HFFc6 (cell line): Measurements from ENCODE around the gene DNAH3. TPM values are rescaled to one million over a fixed set of nuclear protein-coding genes. Genes with fewer than 3 reads are reported as not detected.

ENCODE experiments used
- DNase-seq: peaks from one replicate; pipeline ENCODE4 v3.0.0-alpha.2; 2018
- H3K27ac Mint-ChIP-seq: 2 replicates; pipeline ENCODE4 v1.8.0; 2020; ENCODE audit warnings: mild to moderate bottlenecking, mixed read lengths
- H3K27me3 Mint-ChIP-seq: 2 replicates; pipeline ENCODE4 v1.8.0; 2021; ENCODE audit warnings: mild to moderate bottlenecking, moderate library complexity, mixed read lengths; ENCODE audit not compliant: insufficient read depth
- H3K36me3 Mint-ChIP-seq: 2 replicates; pipeline ENCODE4 v1.8.0; 2021; ENCODE audit warnings: low read depth, mixed read lengths
- H3K4me1 Mint-ChIP-seq: 2 replicates; pipeline ENCODE4 v1.8.0; 2020; ENCODE audit warnings: low read depth, mixed read lengths
- H3K4me3 Mint-ChIP-seq: 2 replicates; pipeline ENCODE4 v1.8.0; 2020; ENCODE audit warnings: mild to moderate bottlenecking, moderate library complexity, mixed read lengths
- H3K9me3 Mint-ChIP-seq: 2 replicates; pipeline ENCODE4 v1.8.0; 2020; ENCODE audit warnings: mild to moderate bottlenecking, mixed read lengths
- CTCF ChIP-seq: fragments of 200-600 bp; sonication (generic); IDR thresholded peaks from 2 replicates; pipeline ENCODE4 v1.5.0; 2021; ENCODE audit warnings: antibody characterized with exemption, mild to moderate bottlenecking
- total RNA-seq, 6 experiments: library from RNA; stranded (reverse); fragmentation: NEBNext Ultra II Directional; extraction: Animal tissue kit (Norgen Biotek cat#: 25700); gene quantifications; 2 replicates in 1 of 6; 3 replicates in 5 of 6; pipeline ENCODE4 v1.2.3, GENCODE V29; 2021

DNAH3 gene
- total RNA-seq, 6 experiments from 2014 or later: not detected

DNA sequence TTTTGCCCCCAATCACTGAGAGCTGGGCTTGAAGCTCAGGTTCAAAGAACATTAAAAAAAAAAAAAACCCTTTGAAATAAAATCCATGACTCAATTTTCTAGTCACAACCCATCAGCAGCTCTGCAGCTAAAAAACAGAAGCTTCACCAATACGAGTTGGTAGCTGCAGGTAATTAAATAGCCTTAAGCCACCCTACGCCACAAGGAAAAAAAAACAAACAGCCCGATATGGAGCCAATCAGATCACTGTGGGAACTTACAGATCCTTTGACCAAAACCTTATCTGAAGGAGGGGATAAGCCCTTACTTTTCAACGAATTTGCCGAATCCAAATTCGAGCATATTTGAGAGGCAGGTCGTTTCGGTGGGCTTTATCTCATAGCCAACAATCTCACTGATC lies 69.3 kb downstream of the DNAH3 start:
- no peak for TF ChIP-seq CTCF
- Mint-ChIP-seq H3K27ac (no peak overlapping the region), H3K27me3 (no peaks in the 10 kb centered on the region; the same call in 1 of the 2 replicates), H3K9me3 (no peaks in the 10 kb centered on the region), H3K36me3 (no peaks in the 10 kb centered on the region), H3K4me3 (no peak overlapping the region), H3K4me1 (no peaks in the 10 kb centered on the region)
- DNase-seq: no peak

DNA sequence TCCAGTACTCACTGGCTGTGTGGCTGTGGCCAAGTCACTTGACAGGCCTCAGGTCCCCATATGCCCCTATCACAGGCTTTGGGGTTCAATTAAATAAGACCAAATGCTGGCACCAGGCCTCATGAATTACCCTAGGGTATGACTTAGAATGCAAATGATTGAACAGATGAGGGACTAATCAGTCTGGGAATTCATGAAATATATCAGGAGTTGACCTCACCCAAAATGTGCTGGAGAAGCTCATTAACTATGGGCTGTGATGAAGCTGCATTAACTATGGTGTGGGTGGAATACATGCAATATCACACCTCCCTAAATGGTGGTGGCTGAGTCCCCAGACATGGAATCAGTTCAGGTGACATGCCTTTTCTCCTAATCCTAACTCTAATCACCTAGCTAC lies 72.1 kb downstream of the DNAH3 start:
- no peak for DNase-seq
- TF ChIP-seq CTCF: no peak
- Mint-ChIP-seq H3K36me3 (no peaks in the 10 kb centered on the region; the same call in 1 of the 2 replicates), H3K27ac (no peak overlapping the region), H3K4me3 (no peak overlapping the region), H3K4me1 (no peaks in the 10 kb centered on the region), H3K9me3 (no peaks in the 10 kb centered on the region), H3K27me3 (peaks cover 9% of the 10 kb centered on the region)

DNA sequence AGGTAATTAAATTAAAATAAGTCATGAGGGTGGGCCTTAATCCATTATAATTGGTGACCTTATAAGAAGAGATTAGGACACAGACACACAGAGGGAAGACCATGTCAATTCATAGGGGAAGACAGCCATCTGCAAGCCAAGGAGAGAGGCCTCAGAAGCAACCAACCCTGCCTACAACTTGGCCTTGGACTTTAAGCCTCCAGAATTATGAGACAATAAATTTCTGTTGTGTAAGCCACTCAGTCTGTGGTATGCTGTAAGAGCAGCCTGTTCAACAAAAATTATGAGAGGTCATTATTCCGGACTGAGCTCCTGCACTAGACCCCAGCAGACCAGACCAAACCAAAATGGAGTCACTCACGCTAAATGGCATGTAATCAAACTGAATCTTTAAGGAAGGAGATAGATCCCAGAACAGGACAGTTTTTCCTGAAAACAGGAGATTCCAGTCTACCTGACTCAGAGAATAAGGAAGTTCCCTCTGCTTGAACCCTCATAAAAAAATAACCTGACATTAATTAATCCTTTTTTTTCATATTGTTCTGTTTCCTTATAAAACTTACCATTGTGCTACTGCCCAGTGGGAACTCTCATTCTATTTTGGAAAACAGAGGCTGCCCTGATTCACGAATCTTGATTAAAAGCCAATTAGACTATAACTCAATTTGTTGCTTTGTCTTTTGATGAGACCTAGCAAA lies 74.3 kb downstream of the DNAH3 start:
- Mint-ChIP-seq H3K4me1 (no peaks in the 10 kb centered on the region), H3K27me3 (peaks cover 14% of the 10 kb centered on the region)

DNA sequence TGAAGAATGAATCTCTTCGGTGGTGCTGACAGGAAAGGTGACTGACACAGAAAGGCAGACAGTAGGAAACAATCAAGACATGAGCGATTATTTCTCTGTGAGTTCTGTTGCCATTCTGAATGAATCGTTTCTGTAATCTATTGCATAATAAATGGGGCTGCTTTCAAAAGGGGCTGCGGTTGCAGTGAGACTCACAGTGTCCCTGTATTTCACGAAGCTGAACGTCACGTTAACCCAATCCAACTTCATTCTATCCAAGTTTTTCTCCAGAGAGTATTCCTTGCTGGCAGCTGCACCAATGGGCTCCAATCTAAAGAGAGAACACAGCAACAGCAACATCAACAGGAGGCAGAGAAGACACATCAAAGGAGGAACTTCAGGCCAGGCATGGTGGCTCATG lies 75.4 kb downstream of the DNAH3 start:
- no peak overlapping the region for H3K4me3 Mint-ChIP-seq
- H3K27ac Mint-ChIP-seq: no peak overlapping the region
- no peak for TF ChIP-seq CTCF
- H3K27me3 Mint-ChIP-seq: peaks cover 14% of the 10 kb centered on the region
- no peaks in the 10 kb centered on the region; the same call in 1 of the 2 replicates for H3K36me3 Mint-ChIP-seq
- no peaks in the 10 kb centered on the region for H3K4me1 Mint-ChIP-seq
- no peak for DNase-seq
- H3K9me3 Mint-ChIP-seq: no peaks in the 10 kb centered on the region

More for the DNA sequence above, 74.3 kb downstream of the DNAH3 start:
- TF ChIP-seq CTCF: no peak
- no peaks in the 10 kb centered on the region; the same call in 1 of the 2 replicates for H3K36me3 Mint-ChIP-seq
- no peak for DNase-seq
- H3K9me3 Mint-ChIP-seq: no peaks in the 10 kb centered on the region
- H3K27ac Mint-ChIP-seq: no peak overlapping the region
- H3K4me3 Mint-ChIP-seq: no peak overlapping the region

DNA sequence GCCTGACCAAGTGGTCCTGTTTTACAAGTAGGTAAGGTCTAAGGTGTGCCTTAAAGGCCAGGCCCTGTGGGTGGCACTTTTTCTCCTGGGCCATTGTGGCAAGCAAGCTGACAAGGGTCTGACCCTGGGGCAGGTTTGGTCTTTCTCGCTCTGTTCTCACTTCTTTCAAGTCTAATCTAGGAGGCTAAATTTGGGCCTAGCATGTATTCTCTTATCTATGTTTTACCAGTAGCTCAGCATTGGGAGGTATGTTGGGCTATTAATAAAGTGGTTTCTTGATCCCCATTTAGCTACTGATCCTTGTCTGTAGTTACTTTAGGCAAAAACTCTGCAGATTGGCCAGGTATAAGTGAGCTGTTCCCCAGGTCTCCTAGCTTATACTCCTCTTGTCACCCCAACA lies 77.7 kb downstream of the DNAH3 start:
- no peaks in the 10 kb centered on the region for H3K9me3 Mint-ChIP-seq
- no peak for TF ChIP-seq CTCF
- H3K4me1 Mint-ChIP-seq: no peaks in the 10 kb centered on the region
- peaks cover 20% of the 10 kb centered on the region for H3K27me3 Mint-ChIP-seq
- no peak overlapping the region for H3K27ac Mint-ChIP-seq
- H3K4me3 Mint-ChIP-seq: no peak overlapping the region
- DNase-seq: no peak
- no peaks in the 10 kb centered on the region; the same call in 1 of the 2 replicates for H3K36me3 Mint-ChIP-seq
